GM23248 (cell line): ENCODE measurements around the gene ABR.

Experiments used
- EZH2 ChIP-seq: fragments of 200-600 bp; sonication (generic); IDR thresholded peaks from 2 replicates; pipeline ENCODE4 v1.6.1; 2018; ENCODE audit warnings: antibody characterized with exemption, mild to moderate bottlenecking; ENCODE audit not compliant: insufficient read depth, poor library complexity, severe bottlenecking
- EZH2phosphoT487 ChIP-seq: fragments of 200-600 bp; sonication (generic); IDR thresholded peaks from 2 replicates; pipeline ENCODE4 v1.6.1; 2018; ENCODE audit warnings: antibody characterized with exemption, moderate library complexity, mild to moderate bottlenecking, low read depth; ENCODE audit not compliant: insufficient read depth

DNA sequence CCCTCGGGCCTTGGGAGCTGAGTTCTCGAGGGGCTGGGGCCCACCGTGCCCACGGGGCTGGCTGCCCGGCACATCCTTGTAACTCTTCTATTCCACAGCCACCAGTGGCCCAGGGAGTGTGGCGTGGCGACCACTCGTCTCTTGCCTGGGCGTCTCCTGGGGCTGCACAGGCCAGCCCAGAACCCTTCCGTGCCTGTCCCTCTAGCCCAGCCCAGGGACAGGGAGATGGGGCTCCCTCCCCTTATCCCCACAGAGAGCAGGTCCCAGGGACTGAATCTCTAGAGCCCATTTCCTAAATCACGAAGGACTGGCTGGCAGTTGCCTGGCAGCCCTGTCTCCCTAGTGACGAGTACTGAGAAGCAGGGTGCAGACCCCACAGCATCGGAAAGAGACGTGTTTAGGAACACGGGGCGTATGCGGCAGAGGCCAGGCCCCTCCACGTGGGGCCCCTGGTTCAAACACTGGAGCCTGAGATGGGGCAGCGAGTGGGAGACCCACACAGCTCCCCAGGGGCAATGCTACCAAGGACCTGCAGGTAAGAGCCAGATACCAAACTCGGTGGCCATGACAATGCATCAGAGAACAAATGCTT is 131.8 kb downstream of the ABR start:
- TF ChIP-seq EZH2phosphoT487 (no peak), EZH2 (no peak)
